MG63 (cell line): ENCODE results near the gene SURF1. TPM values are rescaled to one million over a fixed set of nuclear protein-coding genes. Genes with fewer than 3 reads are reported as not detected.
"Not testable (repeated sequence)": the region's sequence is repeated elsewhere in the genome, so short reads cannot be mapped to it uniquely, and the experiment has no call there.

Source experiments
- DNase-seq: peaks from one replicate; pipeline ENCODE4 v3.0.0-alpha.2; 2020
- H3K27me3 ChIP-seq: fragments of 250-450 bp; sonication (Bioruptor Pico); 2 replicates; pipeline ENCODE4 v1.5.1; 2020; ENCODE audit warnings: mild to moderate bottlenecking, moderate library complexity
- H3K36me3 ChIP-seq: fragments of 250-450 bp; sonication (Bioruptor Pico); 2 replicates; pipeline ENCODE4 v1.5.1; 2020; ENCODE audit warnings: mild to moderate bottlenecking, moderate library complexity
- H3K4me3 ChIP-seq: fragments of 250-450 bp; sonication (Bioruptor Pico); 2 replicates; pipeline ENCODE4 v1.5.1; 2020; ENCODE audit warnings: mild to moderate bottlenecking, moderate library complexity
- H3K9me3 ChIP-seq: fragments of 250-450 bp; sonication (Bioruptor Pico); 2 replicates; pipeline ENCODE4 v1.5.1; 2020; ENCODE audit warnings: mild to moderate bottlenecking, moderate library complexity
- total RNA-seq: library from RNA; depleted of rRNA; stranded (reverse); fragments of >200 nt; shearing (Covaris generic); gene quantifications from 2 replicates; pipeline ENCODE4 v1.2.3, GENCODE V29; 2014; ENCODE audit warnings: low replicate concordance; rRNA removed

SURF1 gene
- total RNA-seq, 1 experiment from 2014 or later: 37.4 TPM

GRCh38 chr9:133322701-133323100, 33.6 kb downstream of the SURF1 start:
- DNase-seq: no peak

GRCh38 chr9:133321411-133321935, 34.8 kb downstream of the SURF1 start:
- Histone ChIP-seq H3K9me3 (no peaks in the 10 kb centered on the region), H3K4me3 (no peak overlapping the region)
- no peak for DNase-seq

More at GRCh38 chr9:133322701-133323100, 33.6 kb downstream of the SURF1 start:
- no peak overlapping the region for H3K4me3 ChIP-seq
- H3K36me3 ChIP-seq: no peaks in the 10 kb centered on the region
- no peaks in the 10 kb centered on the region for H3K9me3 ChIP-seq
- H3K27me3 ChIP-seq: no peaks in the 10 kb centered on the region

GRCh38 chr9:133320421-133320881, 35.8 kb downstream of the SURF1 start:
- Histone ChIP-seq H3K36me3 (no peaks in the 10 kb centered on the region), H3K27me3 (no peaks in the 10 kb centered on the region), H3K9me3 (no peaks in the 10 kb centered on the region), H3K4me3 (no peak overlapping the region)
- DNase-seq: no peak

More at GRCh38 chr9:133321411-133321935, 34.8 kb downstream of the SURF1 start:
- H3K27me3 ChIP-seq: no peaks in the 10 kb centered on the region
- H3K36me3 ChIP-seq: no peaks in the 10 kb centered on the region

GRCh38 chr9:133317551-133317950, 38.7 kb downstream of the SURF1 start:
- DNase-seq: not testable (repeated sequence)

GRCh38 chr9:133315997-133316396, 40.3 kb downstream of the SURF1 start:
- no peak for DNase-seq
- Histone ChIP-seq H3K9me3 (no peaks in the 10 kb centered on the region), H3K4me3 (no peak overlapping the region), H3K27me3 (no peaks in the 10 kb centered on the region), H3K36me3 (no peaks in the 10 kb centered on the region)

More at GRCh38 chr9:133317551-133317950, 38.7 kb downstream of the SURF1 start:
- H3K4me3 ChIP-seq, H3K9me3 ChIP-seq, H3K27me3 ChIP-seq, H3K36me3 ChIP-seq: not testable (repeated sequence)

GRCh38 chr9:133309608-133310007, 46.7 kb downstream of the SURF1 start:
- DNase-seq: no peak
- peaks cover 6% of the 10 kb centered on the region for H3K9me3 ChIP-seq

GRCh38 chr9:133307301-133307700, 49.0 kb downstream of the SURF1 start:
- Histone ChIP-seq H3K9me3 (peaks cover 6% of the 10 kb centered on the region), H3K36me3 (no peaks in the 10 kb centered on the region), H3K27me3 (no peaks in the 10 kb centered on the region), H3K4me3 (no peak overlapping the region)
- DNase-seq: no peak

More at GRCh38 chr9:133309608-133310007, 46.7 kb downstream of the SURF1 start:
- no peak overlapping the region for H3K4me3 ChIP-seq
- no peaks in the 10 kb centered on the region for H3K36me3 ChIP-seq
- H3K27me3 ChIP-seq: no peaks in the 10 kb centered on the region

GRCh38 chr9:133306242-133307204, 49.8 kb downstream of the SURF1 start:
- no peak overlapping the region for H3K4me3 ChIP-seq
- H3K36me3 ChIP-seq: no peaks in the 10 kb centered on the region
- H3K27me3 ChIP-seq: no peaks in the 10 kb centered on the region
- DNase-seq: peak; percentile 13
- peaks cover 6% of the 10 kb centered on the region for H3K9me3 ChIP-seq

GRCh38 chr9:133305731-133306130, 50.6 kb downstream of the SURF1 start:
- DNase-seq: no peak
- peaks cover 6% of the 10 kb centered on the region for H3K9me3 ChIP-seq
- no peaks in the 10 kb centered on the region for H3K36me3 ChIP-seq
- H3K4me3 ChIP-seq: no peak overlapping the region
- H3K27me3 ChIP-seq: no peaks in the 10 kb centered on the region

- Histone ChIP-seq H3K9me3 (peaks cover 5% of the 10 kb centered on the region), H3K27me3 (no peaks in the 10 kb centered on the region)
- DNase-seq: no peak
Measured at GRCh38 chr9:133304477-133305377, 51.6 kb downstream of the SURF1 start.

GRCh38 chr9:133304158-133304470, 52.2 kb downstream of the SURF1 start:
- no peak for DNase-seq
- Histone ChIP-seq H3K4me3 (no peak overlapping the region), H3K27me3 (no peaks in the 10 kb centered on the region), H3K9me3 (no peaks in the 10 kb centered on the region; the same call in 1 of the 2 replicates), H3K36me3 (no peaks in the 10 kb centered on the region)

More at GRCh38 chr9:133304477-133305377, 51.6 kb downstream of the SURF1 start:
- Histone ChIP-seq H3K36me3 (no peaks in the 10 kb centered on the region), H3K4me3 (no peak overlapping the region)

GRCh38 chr9:133303266-133304157, 52.8 kb downstream of the SURF1 start:
- Histone ChIP-seq H3K36me3 (no peaks in the 10 kb centered on the region), H3K4me3 (no peak overlapping the region), H3K27me3 (no peaks in the 10 kb centered on the region), H3K9me3 (no peaks in the 10 kb centered on the region)
- no peak for DNase-seq

Other genes with a start within 250 kb of the SURF1 start
- gene RALGDS, start 235.2 kb downstream of the SURF1 start, total RNA-seq: 21.4 and 22.8 TPM in 2 replicates
- gene GBGT1, start 192.6 kb downstream of the SURF1 start, total RNA-seq: 7.2 and 7.6 TPM in 2 replicates
- not detected in 2 replicates for gene OBP2B, start 147.2 kb downstream of the SURF1 start, total RNA-seq
- not detected in 2 replicates for gene ABO, start 81.3 kb downstream of the SURF1 start, total RNA-seq
- 25.1 and 28.9 TPM in 2 replicates for gene SURF6, start 20.3 kb downstream of the SURF1 start, total RNA-seq
- gene MED22, start 8.4 kb downstream of the SURF1 start, total RNA-seq: 34.7 and 35.4 TPM in 2 replicates
- 2,766 and 2,991 TPM in 2 replicates for gene RPL7A, start 8.3 kb downstream of the SURF1 start, total RNA-seq
- gene SURF2, start 63 bp upstream of the SURF1 start, total RNA-seq: 28.5 and 47.2 TPM in 2 replicates
- 301 and 417 TPM in 2 replicates for gene SURF4, start 19.6 kb upstream of the SURF1 start, total RNA-seq
- gene STKLD1, start 19.9 kb upstream of the SURF1 start, total RNA-seq: not detected in 2 replicates
- 32.8 and 36.0 TPM in 2 replicates for gene REXO4, start 61.5 kb upstream of the SURF1 start, total RNA-seq
- gene ADAMTS13, start 65.9 kb upstream of the SURF1 start, total RNA-seq: 1.1 and 2.0 TPM in 2 replicates
- gene CACFD1, start 103.5 kb upstream of the SURF1 start, total RNA-seq: 3.9 and 5.6 TPM in 2 replicates
- gene SLC2A6, start 122.6 kb upstream of the SURF1 start, total RNA-seq: 3.5 and 7.6 TPM in 2 replicates
- gene MYMK, start 168.5 kb upstream of the SURF1 start, total RNA-seq: not detected in 2 replicates
- 0.10 and 0.72 TPM in 2 replicates for gene ADAMTSL2, start 178.2 kb upstream of the SURF1 start, total RNA-seq